Hematopoietic multipotent progenitor cell (in vitro differentiated cells): ENCODE results near the gene SLC22A3. TPM values are rescaled to one million over a fixed set of nuclear protein-coding genes. Genes with fewer than 3 reads are reported as not detected.
"Not testable (repeated sequence)": the region's sequence is repeated elsewhere in the genome, so short reads cannot be mapped to it uniquely, and the experiment has no call there.

Experiments used
- DNase-seq, 3 donors: peaks; one replicate each; pipeline ENCODE4 v3.0.0-alpha.2; 2011 to 2015; ENCODE audit warnings: low read depth in 2 of 3, low spot score in 2 of 3
- total RNA-seq: library from RNA; depleted of rRNA; stranded (reverse); fragments of >200 nt; gene quantifications from one replicate; pipeline ENCODE4 v1.2.3, GENCODE V29; 2012

Gene SLC22A3
- total RNA-seq, 1 donor: under 0.01 TPM

DNA sequence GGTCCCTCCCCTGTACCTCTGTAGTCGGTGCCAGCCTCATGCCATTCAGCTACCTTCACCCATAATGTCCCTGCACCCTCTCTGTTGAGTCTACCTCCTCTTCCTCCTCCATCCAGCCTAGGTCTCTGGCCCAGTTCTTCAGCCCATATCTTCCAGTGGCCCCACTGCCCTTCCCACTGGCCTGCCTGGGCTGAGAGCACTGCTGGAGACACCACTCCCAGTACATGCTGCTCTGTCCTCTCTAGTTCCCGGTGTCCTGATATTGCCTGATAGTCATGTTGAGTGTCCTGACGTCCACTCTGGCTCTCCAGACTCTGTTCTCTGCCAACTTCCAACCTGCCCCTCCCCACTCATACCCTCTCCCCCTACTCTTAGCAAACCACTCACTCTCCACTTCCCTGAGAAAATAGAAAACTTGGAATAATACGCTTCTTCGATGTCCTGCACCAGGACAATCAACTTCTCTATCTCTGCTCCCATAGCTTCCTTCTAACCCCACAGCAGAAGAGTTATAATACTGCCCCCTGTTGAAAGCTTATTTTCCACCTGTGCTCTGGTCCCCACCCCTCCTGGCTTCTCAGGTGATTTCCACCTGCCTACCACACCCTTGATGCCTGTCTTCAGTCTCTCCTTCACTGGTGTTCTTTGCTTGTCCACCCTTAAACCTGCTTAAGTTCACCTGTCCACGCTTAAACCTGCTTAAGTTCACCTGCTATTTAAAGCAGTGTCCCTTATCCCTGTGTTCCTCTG is 19.8 kb downstream of the SLC22A3 start:
- DNase-seq: no peak

DNA sequence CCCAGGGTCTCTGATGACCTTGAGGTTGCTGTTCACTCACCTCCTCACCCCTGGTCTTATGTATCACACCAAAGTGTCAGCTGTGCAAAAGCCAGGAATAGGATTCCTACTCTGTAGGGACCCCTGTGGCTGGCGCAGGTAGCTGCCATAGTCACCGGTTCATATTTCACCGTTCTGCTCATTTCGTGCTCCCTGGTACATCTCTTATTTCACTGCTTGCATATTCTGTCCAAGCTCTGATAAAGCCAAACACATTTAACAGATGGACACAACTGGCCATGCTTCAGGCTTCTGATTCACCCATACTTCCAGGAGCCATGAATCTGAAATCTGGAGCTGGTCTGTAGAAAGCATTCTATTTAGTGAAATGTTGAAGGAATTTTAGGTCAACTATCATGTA is 20.5 kb downstream of the SLC22A3 start:
- no peak for DNase-seq

DNA sequence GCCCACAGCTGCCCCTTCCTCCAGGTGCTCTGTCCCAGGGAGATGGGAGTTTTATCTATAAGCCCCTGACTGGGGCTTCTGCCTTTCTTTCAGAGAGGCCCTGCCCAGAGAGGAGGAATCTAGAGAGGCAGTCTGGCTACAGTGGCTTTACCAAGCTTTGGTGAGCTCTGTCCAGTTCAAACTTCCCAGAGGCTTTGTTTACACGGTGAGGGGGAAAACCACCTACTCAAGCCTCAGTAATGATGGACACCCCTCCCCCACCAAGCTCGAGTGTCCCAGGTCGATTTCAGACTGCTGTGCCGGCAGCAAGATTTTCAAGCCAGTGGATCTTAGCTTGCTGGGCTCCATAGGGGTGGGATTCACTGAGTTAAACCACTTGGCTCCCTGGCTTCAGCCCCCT is 25.4 kb downstream of the SLC22A3 start:
- not testable (repeated sequence) for DNase-seq

DNA sequence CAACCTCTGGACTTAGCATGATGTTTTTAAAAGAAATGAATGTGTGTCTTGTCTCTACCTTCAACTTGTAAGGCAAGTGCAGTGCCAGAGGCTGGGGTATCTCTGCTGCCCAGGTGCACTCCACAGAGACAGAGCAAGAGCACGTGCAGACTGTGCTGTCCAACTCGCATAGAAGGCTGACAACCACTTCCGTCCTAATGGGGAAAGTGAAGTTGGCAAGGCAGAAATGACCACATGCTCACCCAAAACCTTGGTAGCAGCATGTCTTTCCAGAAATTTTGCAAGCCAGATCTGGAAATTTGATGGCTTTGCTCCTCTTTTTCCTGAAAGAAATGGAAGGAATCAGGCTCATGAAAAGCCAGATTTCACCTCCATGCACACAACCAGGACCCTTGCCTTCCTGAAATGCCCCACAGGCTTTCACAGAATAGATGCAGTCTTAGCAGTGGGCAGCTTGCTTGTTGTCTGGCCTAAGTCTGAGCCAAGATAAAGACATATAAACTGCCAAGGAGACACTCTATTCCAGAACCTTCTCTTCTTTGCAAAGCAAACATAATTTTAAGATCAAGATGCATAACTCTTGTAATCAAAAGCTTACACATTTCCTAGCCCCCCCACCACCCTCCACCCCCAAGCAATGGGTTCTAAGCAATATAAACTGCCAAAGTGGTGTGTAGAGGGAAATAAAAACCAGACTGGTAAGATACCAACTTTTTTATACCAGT is 26.8 kb downstream of the SLC22A3 start:
- DNase-seq: no peak

DNA sequence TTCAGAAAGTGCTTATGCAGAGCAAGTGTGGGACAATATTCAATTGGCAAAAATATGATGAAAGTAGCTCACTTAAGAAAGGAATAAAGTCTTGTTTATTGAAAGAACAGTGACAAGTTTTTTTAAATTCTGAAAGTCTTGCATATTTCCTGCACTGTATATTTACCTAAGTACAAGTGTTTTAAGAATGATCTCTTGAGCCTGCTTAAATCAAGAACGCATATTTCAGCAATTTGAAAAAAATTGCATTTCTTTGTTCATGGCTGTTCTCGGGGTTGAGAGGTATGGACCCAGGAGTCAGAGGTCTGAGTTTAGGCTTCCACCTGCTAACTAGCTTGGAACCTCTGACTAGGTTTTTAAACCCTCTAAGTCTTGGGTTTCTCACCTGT is 27.4 kb downstream of the SLC22A3 start:
- no peak for DNase-seq

DNA sequence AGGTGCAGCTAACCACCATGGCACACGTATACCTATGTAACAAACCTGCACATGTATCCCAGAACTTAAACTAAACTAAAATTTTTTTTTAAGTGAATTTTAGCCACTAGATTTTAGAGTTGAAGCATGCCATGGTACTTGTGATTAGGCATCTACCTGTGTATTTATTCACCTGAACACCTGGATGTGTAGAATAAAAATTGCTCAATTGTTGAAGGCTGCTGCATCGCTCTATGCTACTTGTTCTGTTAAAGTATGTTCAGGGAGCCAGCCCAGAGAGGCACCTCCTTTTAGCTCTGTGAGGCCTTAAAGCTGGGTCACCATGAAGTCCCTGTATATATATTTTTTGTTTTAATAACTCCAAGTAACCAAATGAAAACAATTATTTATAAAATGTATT is 28.3 kb downstream of the SLC22A3 start:
- no peak for DNase-seq

DNA sequence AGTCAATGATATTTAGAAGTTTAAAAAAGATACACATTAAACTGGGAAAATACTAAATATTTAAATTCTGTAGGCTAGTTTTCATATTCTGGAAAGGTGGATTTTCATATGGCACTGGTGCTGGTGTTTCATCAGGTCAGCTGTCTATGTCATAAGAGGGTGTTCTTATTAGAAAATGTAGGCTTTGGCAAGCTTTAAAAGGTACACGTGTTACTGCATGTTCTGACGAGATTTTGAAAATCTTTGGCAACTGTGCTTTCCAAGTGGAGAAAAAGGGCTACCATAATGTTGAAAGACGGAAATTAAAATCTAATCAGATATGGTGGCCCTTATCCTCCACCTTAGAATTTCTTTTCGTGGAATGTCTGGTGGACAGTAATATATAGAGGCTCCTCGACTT is 30.0 kb downstream of the SLC22A3 start:
- DNase-seq: no peak

DNA sequence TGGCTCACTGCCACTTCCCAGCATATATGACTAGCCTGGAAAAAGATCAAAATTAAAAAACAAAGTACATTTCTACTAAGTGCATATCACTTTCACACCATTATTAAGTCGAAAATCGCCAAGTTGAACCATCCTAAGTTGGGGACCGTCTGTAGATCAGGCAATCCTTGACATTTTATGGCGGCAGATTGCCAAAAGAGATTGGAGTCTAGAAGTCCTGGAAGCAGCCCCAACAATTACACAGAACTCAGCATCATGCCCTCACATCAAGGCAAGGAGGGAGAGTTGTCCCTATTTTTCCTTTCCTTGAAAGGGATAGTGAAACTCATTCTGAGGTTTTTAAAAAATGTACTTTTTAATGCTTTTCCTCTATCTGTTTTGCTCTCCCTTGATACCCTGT is 30.7 kb downstream of the SLC22A3 start:
- DNase-seq: no peak

DNA sequence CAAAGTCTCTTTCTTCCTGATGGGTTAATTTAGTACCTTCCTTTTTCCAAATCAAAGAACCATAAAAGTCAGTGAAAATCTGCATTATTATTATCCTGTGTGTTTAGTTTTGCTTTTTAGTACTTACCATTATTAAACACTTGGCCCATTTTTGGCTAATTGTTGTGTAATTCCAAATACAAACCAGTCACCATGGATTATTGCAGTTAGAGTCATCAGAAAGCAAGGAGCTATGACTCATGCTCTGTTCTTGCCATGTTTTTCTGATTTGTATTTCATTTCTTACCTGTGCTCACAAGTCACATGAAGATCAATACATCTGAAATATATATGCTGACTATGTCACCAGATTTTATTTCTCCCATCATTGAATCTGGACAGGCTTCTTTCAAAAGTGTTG is 31.3 kb downstream of the SLC22A3 start:
- DNase-seq: no peak

DNA sequence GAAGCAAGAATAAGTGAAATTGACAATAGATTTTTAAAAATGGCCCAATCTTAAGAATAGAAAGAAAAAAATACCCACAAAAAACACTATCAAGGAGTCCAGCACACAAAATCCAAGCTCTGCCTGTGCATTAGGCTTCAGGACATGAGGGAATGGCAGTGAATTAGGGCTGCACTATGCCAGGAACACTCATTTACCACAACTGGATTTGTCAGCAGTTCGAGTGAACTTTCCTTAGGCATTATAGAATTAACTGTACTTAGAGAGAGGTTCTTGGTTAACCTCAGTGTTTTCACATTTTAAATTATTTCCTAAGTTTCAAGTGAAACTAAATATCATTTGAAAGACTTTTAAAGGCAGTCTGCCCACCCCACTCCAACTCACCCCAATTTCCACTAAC is 34.8 kb downstream of the SLC22A3 start:
- DNase-seq: no peak

DNA sequence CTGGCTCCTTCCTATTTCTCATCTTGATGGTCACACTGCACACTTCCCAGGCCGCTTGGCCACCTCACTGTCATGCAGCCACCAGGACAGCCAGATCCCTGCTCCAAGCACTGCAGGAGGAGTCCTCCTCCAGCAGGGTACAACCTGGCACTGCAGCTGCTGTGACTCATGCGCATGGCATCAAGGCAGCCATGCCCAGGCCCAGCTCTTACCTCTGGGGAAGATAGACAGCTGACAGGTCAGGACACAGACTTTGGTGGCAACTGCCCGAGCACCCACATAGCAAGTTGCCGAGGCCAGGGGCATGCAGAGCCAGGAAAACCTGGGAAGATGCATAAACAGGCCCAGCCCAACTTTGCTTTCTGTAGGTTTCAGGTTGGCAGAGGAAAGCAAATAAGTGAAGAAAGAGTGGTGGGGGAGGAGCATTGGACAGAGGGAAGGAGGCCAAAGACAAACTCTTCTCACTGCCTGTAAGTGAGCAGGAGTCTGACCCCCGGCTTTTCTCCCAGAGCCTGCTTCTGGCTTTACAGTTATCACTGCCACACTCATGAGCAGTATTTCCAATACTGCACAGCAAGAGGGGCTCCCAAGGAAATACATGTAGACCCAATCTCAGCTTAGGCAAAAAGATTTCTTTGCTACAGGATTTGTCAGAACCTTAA is 38.8 kb downstream of the SLC22A3 start:
- DNase-seq: no peak

DNA sequence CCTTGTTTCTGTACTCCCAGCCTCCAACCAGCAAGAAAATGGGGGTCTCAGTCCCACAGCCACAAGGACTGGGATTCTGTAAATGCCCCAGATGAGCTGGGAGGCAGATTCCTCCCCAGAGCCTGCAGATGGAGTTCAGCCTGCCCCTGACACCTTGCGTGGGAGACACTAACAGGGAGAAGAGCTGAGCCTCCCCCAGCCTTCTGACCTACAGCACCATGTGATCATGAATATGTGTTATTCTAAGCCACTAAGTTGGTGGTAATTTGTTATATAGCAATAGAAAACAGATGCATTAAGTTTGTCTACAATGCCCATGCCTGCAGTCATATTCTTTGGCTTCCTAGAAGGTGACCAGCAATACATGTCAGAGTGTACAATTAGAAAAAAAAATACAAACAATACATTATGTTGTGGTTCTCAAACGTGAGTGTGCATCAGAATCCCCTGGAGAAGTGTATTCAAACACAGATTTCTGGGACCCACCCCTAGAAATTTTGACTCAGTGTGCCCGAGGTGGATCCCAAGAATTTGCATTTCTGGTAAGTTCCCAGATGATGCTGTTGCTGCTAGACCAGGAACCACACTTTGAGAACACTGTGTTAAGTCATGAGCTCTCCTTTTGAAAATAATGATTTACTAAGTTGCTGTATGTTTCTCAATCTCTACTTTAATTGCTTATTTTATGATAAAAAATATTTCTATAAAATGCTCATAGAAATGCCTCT is 39.9 kb downstream of the SLC22A3 start:
- DNase-seq: no peak

DNA sequence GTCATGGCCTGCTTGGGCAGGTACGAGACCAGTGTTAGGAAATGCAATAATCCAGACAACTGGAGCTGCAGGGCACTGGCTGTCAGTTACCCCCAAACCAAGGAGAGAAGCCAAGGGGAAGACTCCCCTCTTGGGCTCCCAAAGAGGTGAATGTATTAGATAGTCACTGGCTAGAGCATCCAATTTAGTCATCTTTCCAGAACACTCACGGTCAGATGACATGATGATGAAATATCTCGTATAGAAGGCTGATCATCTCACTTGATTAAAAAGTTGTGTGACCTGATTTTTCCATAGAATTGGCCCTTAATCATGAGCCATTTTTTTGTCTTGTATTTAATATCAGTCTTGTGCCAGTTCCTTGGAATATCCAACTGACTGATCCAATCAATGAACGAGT is 40.7 kb downstream of the SLC22A3 start:
- no peak for DNase-seq

DNA sequence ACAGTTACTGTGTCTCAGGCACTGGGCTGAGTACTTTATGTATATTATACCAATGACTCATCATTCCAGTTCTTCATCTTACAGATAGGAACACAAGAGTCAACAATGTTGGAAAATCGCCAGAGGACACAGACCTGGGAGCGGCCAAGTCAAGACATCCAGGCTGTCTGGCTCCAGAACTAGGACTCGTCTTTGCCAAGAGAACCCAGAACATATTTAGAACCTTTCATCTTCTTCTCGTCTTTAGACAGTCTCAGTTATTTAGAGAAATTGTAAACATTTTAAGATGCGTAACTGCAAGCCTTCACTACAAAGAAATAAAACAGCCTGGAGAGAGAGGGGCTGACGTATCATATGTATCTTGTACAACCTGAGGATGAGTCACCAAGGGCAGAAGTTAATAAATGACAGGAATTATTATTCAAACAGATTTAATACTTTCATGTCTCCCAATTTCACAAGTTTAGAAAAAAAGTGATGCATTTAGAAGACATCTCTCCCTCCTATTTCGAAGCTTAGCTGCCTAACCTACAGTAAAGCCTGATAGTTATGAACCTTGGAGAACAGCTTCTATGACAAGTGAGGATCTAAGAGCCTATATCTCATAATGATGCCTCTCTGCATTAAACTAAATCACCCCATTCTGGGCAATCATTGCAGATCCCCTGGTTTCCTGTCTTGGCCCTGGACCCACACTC is 43.4 kb downstream of the SLC22A3 start:
- DNase-seq: no peak

DNA sequence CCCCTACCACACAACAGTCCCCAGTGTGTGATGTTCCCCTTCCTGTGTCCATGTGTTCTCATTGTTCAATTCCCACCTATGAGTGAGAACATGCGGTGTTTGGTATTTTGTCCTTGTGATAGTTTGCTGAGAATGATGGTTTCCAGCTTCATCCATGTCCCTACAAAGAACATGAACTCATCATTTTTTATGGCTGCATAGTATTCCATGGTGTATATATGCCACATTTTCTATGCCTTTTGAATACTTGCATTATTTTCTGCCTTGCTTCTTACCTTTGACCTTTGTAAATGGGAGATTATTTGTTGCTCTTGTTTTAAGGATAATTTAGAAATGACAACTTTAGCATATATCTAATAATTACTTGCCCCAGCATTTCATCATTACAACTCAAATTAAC is 45.3 kb downstream of the SLC22A3 start:
- not testable (repeated sequence) for DNase-seq

DNA sequence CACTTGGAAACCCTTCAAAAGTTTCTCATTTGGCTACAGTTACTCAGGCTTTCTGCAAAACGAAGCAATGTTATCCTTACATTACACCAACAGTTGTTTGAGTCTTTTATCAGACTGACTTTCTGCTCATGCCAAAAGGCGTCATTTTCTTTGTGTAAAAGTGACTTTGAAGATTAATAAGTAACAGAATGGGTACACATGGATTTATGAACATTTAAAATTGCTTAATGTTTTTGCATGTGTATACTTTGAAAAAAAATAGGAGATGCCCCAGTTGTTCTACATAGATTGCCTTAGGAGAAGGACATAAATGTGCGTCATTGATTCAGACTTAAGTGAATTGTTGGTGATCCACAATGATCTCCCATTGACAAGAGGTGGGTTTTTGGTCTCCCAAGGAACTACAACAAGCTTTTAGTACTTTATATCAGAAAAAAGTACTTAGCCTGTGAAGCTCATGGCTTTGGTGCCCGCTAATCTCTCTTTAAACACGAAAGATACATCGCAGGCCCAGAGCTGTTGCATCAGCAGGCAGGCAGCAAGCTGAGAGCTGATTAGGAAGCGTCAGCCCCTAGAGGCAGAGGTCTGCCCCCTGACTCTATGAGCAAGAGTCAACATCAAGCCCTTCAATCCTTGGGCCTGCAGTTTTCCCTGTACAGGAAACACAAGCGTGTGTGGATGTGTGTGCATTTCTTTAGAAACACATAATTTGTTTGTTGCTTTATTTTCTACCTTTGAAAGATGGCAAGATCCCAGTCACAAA is 45.9 kb downstream of the SLC22A3 start:
- DNase-seq: no peak

DNA sequence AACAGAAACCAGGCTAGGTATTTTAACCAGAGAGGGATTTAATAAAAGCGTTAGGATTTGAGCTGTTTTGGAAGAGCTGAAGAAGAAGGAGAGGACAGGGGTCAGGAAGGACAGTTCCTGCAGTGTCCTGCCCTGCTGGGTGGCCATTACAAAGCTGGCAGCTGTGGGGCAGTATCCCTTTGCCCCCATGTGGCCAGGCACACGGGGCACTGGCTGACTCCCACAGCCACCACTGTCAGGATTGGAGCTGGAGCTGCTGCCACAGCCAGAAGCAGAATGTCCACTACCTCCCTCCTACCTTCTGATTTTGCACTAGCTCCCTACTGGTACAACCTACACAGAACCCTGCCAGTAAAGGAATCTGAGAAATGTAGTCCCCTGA is 46.5 kb downstream of the SLC22A3 start:
- DNase-seq: no peak

DNA sequence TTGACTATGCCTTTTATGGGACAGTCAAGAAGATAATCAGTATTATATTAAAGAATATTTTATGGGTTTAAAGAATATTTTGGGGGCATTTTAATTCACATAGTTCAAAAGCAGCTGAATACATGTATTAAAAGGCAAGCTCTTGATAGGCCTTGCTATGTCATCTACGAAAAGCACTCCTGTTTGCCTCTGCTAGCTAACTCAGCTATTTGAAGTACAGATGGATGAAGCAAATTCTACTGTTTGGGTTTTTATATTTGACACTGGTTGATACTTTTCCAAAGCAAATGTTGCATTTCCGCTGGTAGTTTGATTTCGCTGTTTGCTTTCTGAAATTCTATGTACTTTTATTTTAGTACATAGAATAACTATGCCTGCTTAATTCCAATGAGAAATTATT is 47.0 kb downstream of the SLC22A3 start:
- DNase-seq: no peak

DNA sequence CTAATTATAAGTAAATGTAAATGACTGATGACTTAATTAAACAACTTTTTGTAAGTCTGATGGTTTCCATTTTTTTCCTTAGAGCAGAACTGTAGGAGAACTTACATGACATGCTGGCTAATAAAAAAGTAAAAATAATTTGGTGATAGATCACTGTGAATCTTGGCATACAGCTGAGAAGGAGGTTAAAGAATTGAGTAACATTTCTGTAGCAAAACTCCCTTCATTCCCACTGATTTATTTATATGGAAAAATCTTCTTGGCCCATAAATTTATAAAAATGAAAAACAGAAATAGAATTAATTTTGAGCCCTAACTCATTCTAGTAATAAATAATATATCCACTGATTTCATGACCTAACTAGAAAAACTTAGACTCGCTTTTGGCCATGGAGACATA is 48.1 kb downstream of the SLC22A3 start:
- no peak for DNase-seq

DNA sequence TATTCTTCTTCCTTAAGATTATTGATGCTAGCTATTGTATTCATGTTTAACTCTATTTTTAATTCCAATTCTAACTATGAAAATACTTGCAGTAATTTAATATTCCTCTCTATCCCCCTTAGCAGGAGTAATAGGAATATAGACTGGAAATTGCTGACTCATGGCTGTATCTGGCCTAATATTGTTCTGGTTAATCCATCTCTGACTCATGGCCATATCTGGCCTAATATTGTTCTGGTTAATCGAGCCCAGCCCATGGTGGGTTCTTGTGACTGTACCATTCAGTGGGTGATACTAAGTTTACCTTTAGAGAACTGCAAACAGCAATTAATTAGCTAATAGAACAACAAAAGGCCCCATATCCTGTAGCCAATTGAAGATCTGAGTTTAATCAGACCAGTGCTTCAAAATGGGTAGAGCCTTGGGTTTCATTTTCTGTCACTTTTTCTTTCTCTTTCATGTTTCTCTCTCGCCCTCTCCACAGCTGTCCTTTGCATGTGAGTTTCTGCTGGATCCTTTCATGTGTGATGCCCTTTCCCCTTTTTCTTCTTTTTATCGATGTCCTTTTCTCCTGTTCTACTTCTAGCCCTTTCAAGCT is 50.6 kb downstream of the SLC22A3 start:
- no peak for DNase-seq
